Erythroblast (primary cell): ENCODE measurements around the gene OSBPL10.

Source experiments
- DNase-seq, 2 experiments: peaks; one replicate each; lab custom pipeline; 2025; lab: John Stamatoyannopoulos, UW
- GATA1 ChIP-seq: IDR thresholded peaks from 2 replicates; pipeline ENCODE4 v1.6.1; 2011; ENCODE audit warnings: low read depth, mild to moderate bottlenecking, control low read depth, low read length, moderate library complexity
- POLR2A ChIP-seq: IDR thresholded peaks from 2 replicates; pipeline ENCODE4 v1.6.1; 2011; ENCODE audit warnings: mild to moderate bottlenecking, low read length

OSBPL10 gene

GRCh38 chr3:31976302-31976701 lies 4.8 kb downstream of the OSBPL10 start:
- DNase-seq, result no peak
- TF ChIP-seq GATA1, result no peak
- no peak for TF ChIP-seq POLR2A

DNA sequence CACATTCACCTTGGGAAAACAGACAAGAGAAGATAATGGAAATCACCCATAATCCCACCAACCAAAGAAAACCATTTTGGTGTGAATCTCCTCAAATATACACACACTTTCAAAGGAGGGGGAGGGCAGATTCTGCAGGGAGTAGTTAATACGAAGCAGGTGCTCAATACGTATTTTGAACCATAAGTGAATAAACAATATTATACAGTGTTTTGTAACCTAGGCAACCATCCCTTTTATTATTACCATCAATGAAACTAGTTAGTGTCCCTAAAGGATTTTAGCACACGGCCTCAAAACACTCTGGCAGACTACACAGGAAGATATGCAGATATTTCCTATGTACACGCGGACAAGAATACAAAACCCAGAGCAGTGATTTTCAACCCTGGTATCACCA lies 6.1 kb downstream of the OSBPL10 start:
- no peak for DNase-seq

DNA sequence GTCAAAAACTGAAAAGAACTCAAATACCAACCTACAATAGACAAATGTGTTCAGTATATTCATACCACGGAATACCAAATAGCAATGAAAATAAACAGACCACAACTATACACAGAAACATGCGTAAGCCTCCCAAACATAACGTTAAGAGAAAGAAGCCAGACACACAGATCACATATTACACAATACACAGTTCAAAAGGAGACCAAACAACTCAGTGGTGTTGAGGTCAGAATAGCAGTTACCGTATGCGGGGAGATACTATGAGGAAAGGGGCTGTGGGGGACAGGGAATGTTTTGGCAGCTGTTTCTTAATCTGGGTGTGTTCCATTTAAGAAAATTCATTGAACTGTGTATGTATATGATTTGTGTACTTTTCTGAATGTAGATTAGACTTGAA lies 6.6 kb downstream of the OSBPL10 start:
- TF ChIP-seq GATA1 (no peak), POLR2A (no peak)
- no peak for DNase-seq

More for the DNA sequence above, 6.1 kb downstream of the OSBPL10 start:
- no peak for TF ChIP-seq GATA1
- TF ChIP-seq POLR2A, result no peak

- DNase-seq, result no peak
- TF ChIP-seq POLR2A (no peak), GATA1 (no peak)
These were observed 7.2 kb downstream of the OSBPL10 start for GRCh38 chr3:31973837-31974236.

GRCh38 chr3:31973081-31973480 lies 8.0 kb downstream of the OSBPL10 start:
- DNase-seq, result no peak
- TF ChIP-seq GATA1 (no peak), POLR2A (no peak)

DNA sequence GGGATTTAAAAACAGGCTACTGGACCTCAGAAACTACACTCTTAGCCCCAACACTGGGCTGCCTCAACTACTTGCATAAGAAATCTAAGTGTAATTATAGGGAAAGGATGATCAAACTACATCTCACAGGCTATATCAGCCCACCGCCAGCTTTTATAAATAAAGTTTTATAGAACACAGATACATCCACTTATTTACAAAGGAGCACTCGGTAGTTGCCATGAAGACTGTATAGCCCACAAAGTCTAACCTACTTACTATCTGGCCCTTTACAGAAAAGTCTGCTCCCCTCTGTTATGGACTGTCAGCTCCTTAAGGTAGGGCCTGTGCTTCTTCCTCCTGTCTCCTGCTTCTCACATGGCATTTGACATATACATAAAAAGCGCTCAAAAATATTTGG lies 9.5 kb downstream of the OSBPL10 start:
- no peak for TF ChIP-seq GATA1
- TF ChIP-seq POLR2A, result no peak
- DNase-seq, result no peak

DNA sequence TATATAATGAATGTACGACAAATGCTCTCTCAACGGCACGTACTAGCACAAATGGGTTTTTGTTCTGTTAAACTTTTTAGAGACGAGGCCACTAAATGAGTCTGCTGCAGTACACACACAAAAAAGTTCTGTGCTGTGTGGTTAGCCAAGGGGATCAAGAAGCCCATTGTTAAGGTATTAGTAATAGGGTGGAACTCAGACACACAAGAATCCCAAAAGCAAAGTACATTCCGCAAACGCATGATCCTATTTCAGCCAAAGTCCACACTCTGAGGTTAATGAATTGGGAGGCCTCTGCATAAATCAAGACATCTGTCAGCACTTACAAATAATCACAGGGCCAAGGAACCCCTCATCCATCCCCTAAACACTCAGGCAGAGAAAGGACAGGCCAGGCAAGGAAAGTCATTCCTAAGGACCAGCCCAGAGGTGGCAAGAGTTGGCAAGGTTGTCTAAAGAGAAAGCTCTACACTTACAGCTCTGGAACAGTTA lies 12.1 kb downstream of the OSBPL10 start:
- no peak for DNase-seq
- TF ChIP-seq POLR2A (no peak), GATA1 (no peak)

DNA sequence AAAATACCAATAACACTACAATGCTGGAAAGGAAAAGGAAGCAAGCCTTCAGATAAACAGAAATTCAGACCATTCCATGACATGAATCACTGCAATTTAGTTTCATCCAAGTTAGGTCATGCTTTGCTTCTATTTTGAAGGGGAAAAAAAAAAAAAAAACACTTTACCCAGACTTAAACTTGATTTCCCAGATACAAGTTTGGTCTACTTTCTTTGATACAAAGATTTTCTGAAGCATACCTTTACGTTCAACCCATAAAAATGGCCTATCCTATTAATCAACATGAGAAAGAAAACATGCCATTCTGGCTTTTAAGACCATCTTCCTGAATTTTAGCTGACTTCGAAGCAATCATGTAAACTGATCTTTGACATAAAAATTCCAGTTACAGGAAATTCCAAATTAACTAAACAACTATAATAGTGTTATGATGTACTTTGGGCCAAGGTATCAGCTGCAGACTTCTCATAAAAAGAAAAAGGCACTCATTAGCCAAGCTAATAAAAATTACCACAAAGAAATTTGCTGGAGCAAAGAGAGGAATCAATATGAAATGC lies 12.6 kb downstream of the OSBPL10 start:
- TF ChIP-seq POLR2A (no peak), GATA1 (no peak)
- DNase-seq, result no peak

GRCh38 chr3:31967592-31967991 lies 13.5 kb downstream of the OSBPL10 start:
- TF ChIP-seq GATA1, result no peak
- TF ChIP-seq POLR2A, result no peak
- no peak for DNase-seq

DNA sequence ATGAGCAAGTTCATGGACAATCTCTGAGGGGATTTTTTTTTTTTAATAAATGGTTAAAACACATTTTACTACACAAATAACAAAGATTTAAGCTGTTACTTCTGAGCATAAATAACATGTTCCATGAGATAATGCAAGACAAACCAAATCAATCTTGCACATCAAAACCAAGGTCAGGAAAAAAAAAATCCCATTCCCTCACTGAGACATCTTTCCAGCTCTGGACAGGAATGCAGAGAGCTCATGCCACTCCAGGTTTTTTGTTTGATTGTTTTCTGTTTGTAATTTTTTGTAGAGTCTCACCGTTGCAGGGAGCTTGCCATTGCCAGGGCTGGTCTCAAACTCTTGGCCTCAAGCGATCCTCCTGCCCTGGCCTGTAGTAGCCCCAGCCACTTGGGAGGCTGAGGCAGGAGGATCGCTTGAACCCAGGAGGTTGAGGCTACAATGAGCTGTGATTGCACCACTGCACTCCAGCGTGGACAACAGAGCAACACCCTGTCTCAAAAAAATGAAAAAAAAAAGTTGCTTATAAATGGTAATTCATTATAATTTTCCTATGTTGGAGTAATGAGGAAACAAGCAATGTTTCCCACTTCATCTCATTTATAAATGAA lies 14.0 kb downstream of the OSBPL10 start:
- DNase-seq, result no peak
- TF ChIP-seq GATA1, result no peak
- TF ChIP-seq POLR2A, result no peak

DNA sequence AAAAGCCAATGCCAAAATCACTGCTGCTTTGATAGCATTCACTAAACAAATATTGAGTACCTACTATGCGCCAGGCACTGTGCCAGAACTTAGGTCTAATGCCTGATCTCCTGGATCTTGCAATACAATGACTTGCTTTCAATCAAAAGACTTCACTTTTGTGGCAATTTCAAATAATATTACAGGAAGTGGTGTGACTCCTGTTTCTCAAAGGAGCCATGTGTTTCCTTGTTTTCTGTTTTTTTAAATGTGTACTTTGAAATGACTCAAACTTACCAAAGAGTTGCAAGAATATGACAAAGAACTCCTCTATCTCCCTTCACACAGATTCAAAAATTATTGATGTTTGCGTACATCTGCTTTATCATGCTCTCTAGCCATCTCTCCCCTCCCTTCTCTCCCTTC lies 18.3 kb downstream of the OSBPL10 start:
- TF ChIP-seq GATA1, result no peak
- TF ChIP-seq POLR2A, result no peak
- no peak for DNase-seq

DNA sequence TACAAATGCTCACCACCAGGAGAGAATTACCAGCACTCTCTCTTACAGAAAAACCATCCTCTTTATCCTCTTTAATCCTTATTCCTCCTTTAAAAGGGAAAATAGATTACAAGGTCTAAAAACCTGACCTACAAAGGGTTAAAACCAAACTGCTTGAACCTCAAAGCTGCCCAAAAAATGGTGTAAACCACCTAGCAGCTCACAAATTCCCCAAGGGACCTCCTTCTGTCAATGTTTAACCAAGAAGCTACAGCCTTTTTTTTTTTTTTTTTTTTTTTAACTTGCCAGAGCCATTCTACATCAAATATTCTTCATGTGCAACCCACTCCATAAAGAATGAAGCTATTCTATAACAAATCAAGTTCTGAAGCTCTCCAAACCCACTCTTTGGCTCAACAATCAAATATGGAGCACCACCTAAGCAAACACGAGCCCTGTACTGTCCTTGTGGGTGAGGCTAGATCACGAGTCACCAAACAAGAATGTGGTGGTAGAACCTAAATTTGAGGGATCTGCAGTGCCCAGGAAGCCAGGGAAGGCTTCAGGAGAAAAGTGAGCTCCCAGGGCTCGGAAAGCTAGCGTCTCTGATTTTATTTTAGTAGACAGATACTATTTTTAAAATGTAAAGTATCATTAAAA lies 20.1 kb downstream of the OSBPL10 start:
- DNase-seq, result no peak
- no peak for TF ChIP-seq GATA1
- no peak for TF ChIP-seq POLR2A

DNA sequence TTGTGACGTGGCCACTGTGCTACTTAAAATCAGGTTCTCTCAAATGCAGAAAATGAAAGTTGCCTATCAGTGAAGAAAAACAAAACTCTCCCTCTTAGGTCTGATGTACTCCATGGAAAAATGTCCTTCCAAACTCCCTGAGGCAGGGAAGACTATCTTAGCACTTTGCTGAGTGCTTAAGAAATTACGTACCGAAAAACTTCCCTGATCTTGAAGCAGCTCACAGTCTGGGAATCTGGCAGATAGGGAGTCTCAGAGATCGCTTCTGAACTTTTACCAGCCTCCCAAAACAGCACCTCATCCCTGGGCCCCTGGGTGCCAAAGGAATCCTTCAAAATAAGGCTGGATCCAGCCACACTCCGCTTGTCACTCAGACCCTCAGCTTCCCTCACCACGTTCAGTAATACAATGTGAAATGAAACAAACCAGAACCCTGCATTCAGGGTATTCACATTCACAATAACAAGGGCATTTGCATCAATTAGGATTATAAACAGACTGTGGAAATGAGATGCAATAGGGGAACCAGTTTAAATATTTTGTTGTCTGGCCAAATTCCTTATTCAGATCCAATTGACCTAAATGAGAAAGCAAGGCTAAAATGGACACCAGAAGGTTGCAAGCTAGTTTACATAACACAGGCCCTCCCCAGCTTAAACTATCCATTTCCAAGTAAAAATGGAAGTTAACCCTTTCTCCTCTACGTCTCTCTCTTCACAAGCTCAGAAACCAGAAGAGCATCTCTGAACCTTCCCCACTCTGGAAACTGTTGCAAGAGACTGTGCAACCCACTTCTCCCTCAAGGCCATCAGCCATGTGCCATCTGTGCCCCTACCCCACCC lies 20.9 kb downstream of the OSBPL10 start:
- TF ChIP-seq GATA1 (no peak), POLR2A (no peak)
- DNase-seq, result no peak

DNA sequence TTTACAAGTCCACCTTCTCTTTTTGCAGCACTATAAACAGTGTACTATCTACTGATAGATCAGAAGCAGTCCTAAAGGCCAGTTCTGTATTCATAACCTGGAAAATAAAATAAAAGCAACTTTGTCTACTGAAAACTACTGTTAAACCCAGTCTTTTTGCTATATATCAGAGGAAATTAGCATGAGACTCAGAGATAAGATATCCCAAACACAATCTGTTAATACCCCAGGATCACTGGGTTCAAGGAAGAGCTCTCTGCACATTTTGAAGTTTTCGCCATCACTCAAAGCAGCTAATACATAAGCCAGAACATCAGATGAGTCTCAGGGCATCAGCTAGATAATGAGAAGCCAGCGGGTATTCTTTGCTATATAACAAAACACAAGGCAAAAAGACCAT lies 21.8 kb downstream of the OSBPL10 start:
- DNase-seq, result no peak
- TF ChIP-seq GATA1 (no peak), POLR2A (no peak)
